Measurements from ENCODE around the gene RUNX1.

The RUNX1 gene

GRCh38 chr21:34889676-34890469 is 159.2 kb downstream of the RUNX1 start:
- DNase-seq: peak; percentile 65

GRCh38 chr21:34889320-34889675 is 159.8 kb downstream of the RUNX1 start:
- peak; percentile 39 for DNase-seq

- peak; percentile 59 for DNase-seq
These were observed 160.4 kb downstream of the RUNX1 start for GRCh38 chr21:34888569-34889319.

GRCh38 chr21:34887725-34888568 is 161.2 kb downstream of the RUNX1 start:
- peak; percentile 88 for DNase-seq

GRCh38 chr21:34887105-34887442 is 162.0 kb downstream of the RUNX1 start:
- no peak for DNase-seq

GRCh38 chr21:34886240-34887104 is 162.6 kb downstream of the RUNX1 start:
- no peak for DNase-seq

- DNase-seq: no peak
These were observed 163.4 kb downstream of the RUNX1 start for GRCh38 chr21:34885626-34886239.

GRCh38 chr21:34885125-34885524 is 164.0 kb downstream of the RUNX1 start:
- DNase-seq: no peak

GRCh38 chr21:34884346-34884929 is 164.7 kb downstream of the RUNX1 start:
- DNase-seq: no peak

- no peak for DNase-seq
These were observed 165.4 kb downstream of the RUNX1 start for GRCh38 chr21:34883491-34884271.

GRCh38 chr21:34882719-34883131 is 166.4 kb downstream of the RUNX1 start:
- DNase-seq: no peak

GRCh38 chr21:34881839-34882371 is 167.2 kb downstream of the RUNX1 start:
- no peak for DNase-seq

GRCh38 chr21:34881421-34881820 is 167.7 kb downstream of the RUNX1 start:
- DNase-seq: no peak

GRCh38 chr21:34880401-34880800 is 168.7 kb downstream of the RUNX1 start:
- no peak for DNase-seq

- DNase-seq: no peak
These were observed 170.2 kb downstream of the RUNX1 start for GRCh38 chr21:34878940-34879339.

GRCh38 chr21:34878501-34878900 is 170.6 kb downstream of the RUNX1 start:
- no peak for DNase-seq

- DNase-seq: no peak
These were observed 171.5 kb downstream of the RUNX1 start for GRCh38 chr21:34877485-34878128.

GRCh38 chr21:34875830-34876229 is 173.3 kb downstream of the RUNX1 start:
- DNase-seq: no peak

- DNase-seq: no peak
These were observed 174.2 kb downstream of the RUNX1 start for GRCh38 chr21:34874684-34875513.

Data from activated CD4-positive, alpha-beta T cell treated with anti-CD3 and anti-CD28 coated beads for 1 hour (primary cell).